Bronchial epithelial cell (primary cell): ENCODE measurements around the gene KLF15. TPM values are rescaled to one million over a fixed set of nuclear protein-coding genes. Genes with fewer than 3 reads are reported as not detected.
A peak's percentile ranks its signal among the peaks of the same experiment; 100 is the strongest.

Source experiments
- DNase-seq: peaks from one replicate; pipeline ENCODE4 v3.0.0-alpha.2; 2010; ENCODE audit warnings: low read depth
- FAIRE-seq: peaks from 2 replicates; lab custom pipeline; 2011; peaks lifted over from hg19 to GRCh38; lab: Jason Lieb, UNC
- H3K27me3 ChIP-seq: 2 replicates; pipeline ENCODE4 v1.5.1; 2011; ENCODE audit warnings: low read length; ENCODE audit not compliant: control insufficient read depth, insufficient read depth
- H3K36me3 ChIP-seq: 2 replicates; pipeline ENCODE4 v1.5.1; 2011; ENCODE audit warnings: low read length; ENCODE audit not compliant: control insufficient read depth, insufficient read depth
- H3K4me3 ChIP-seq: 2 replicates; pipeline ENCODE4 v1.5.1; 2011; ENCODE audit warnings: mild to moderate bottlenecking, low read depth, low read length, control low read depth
- CTCF ChIP-seq: IDR thresholded peaks from 2 replicates; pipeline ENCODE4 v1.5.1; 2011; ENCODE audit warnings: mild to moderate bottlenecking, moderate library complexity, low read length, control low read depth, inconsistent platforms; ENCODE audit not compliant: insufficient read depth, severe bottlenecking
- total RNA-seq: library from RNA; depleted of rRNA; stranded (reverse); fragments of >200 nt; gene quantifications from 2 replicates; pipeline ENCODE4 v1.2.1, GENCODE V29; 2014

The KLF15 gene
- total RNA-seq, 1 donor from 2014 or later = 3.4 TPM

GRCh38 chr3:126381966-126382365 lies 24.8 kb upstream of the KLF15 start:
- Histone ChIP-seq H3K27me3 (peaks cover 2% of the 10 kb centered on the region), H3K4me3 (no peak overlapping the region), H3K36me3 (no peaks in the 10 kb centered on the region)
- DNase-seq (peak; percentile 15), FAIRE-seq (peak; percentile 66)
- no peak for TF ChIP-seq CTCF

GRCh38 chr3:126380011-126380768 lies 23.0 kb upstream of the KLF15 start:
- DNase-seq (no peak), FAIRE-seq (no peak)
- Histone ChIP-seq H3K27me3 (peaks cover 2% of the 10 kb centered on the region), H3K36me3 (no peaks in the 10 kb centered on the region), H3K4me3 (no peak overlapping the region)
- no peak for TF ChIP-seq CTCF

- DNase-seq (no peak), FAIRE-seq (no peak)
- Histone ChIP-seq H3K4me3 (no peak overlapping the region), H3K27me3 (no peaks in the 10 kb centered on the region), H3K36me3 (no peaks in the 10 kb centered on the region)
- TF ChIP-seq CTCF = no peak
Measured at GRCh38 chr3:126378341-126378751, 21.1 kb upstream of the KLF15 start.

GRCh38 chr3:126377211-126377610 lies 20.0 kb upstream of the KLF15 start:
- FAIRE-seq = no peak
- Histone ChIP-seq H3K27me3 (no peaks in the 10 kb centered on the region), H3K36me3 (no peaks in the 10 kb centered on the region), H3K4me3 (no peak overlapping the region)
- DNase-seq = no peak
- no peak for TF ChIP-seq CTCF

GRCh38 chr3:126376444-126376843 lies 19.2 kb upstream of the KLF15 start:
- H3K4me3 ChIP-seq = no peak overlapping the region
- TF ChIP-seq CTCF = no peak
- no peaks in the 10 kb centered on the region for H3K36me3 ChIP-seq
- DNase-seq (no peak), FAIRE-seq (no peak)
- no peaks in the 10 kb centered on the region for H3K27me3 ChIP-seq
